VCaP (cell line): ENCODE measurements around the gene FAM20C.

Experiments used
- H3K27ac ChIP-seq: fragments of 450-650 bp; 2 replicates; pipeline ENCODE4 v1.5.1; 2017
- TF ChIP-seq, protein P1 (sequence below): fragments of 450-650 bp; conservative IDR thresholded peaks from 2 replicates; pipeline ENCODE4 v1.5.1; 2017; ENCODE audit warnings: mild to moderate bottlenecking, moderate library complexity

The FAM20C gene

GRCh38 chr7:216360-217300 is 24.3 kb downstream of the FAM20C start:
- H3K27ac ChIP-seq: no peak overlapping the region
- TF ChIP-seq, protein P1, sequence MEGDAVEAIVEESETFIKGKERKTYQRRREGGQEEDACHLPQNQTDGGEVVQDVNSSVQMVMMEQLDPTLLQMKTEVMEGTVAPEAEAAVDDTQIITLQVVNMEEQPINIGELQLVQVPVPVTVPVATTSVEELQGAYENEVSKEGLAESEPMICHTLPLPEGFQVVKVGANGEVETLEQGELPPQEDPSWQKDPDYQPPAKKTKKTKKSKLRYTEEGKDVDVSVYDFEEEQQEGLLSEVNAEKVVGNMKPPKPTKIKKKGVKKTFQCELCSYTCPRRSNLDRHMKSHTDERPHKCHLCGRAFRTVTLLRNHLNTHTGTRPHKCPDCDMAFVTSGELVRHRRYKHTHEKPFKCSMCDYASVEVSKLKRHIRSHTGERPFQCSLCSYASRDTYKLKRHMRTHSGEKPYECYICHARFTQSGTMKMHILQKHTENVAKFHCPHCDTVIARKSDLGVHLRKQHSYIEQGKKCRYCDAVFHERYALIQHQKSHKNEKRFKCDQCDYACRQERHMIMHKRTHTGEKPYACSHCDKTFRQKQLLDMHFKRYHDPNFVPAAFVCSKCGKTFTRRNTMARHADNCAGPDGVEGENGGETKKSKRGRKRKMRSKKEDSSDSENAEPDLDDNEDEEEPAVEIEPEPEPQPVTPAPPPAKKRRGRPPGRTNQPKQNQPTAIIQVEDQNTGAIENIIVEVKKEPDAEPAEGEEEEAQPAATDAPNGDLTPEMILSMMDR: no peak

- TF ChIP-seq, protein P1: no peak
- H3K27ac ChIP-seq: no peak overlapping the region
These were observed 25.4 kb downstream of the FAM20C start for GRCh38 chr7:217781-218180.

- TF ChIP-seq, protein P1: no peak
- no peak overlapping the region for H3K27ac ChIP-seq
These were observed 25.9 kb downstream of the FAM20C start for GRCh38 chr7:218316-218715.

DNA sequence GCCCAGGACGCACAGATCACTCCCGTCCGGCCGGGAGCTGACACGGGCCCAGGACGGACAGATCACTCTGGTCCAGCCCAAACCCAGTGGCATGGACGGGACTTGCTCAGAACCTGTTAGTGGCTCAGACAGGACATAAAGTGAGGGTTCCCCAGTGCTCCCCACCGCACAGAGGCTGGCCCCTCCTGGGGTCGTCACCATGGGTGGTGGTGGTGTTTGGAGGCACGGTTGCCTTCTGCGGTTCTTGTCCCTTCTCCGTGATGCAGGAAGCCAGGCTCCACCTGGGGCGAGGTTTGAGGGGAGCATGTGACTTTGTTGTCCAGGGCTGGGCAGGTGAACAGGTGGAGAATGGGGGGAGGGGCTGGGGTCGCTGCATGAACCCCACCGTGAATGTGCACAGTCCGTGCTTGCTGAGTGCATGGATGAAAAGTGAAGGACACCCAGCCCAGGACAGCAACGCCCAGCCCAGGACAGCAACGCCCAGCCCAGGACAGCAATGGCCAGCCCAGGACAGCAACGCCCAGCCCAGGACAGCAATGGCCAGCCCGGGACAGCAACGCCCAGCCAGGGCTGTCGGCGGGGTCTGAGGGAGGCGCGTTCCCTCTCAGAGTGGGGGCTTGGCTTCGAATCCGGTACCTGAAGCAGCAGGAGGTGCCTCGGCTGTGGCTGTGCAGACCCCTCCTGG is 26.7 kb downstream of the FAM20C start:
- TF ChIP-seq, protein P1: no peak
- H3K27ac ChIP-seq: no peak overlapping the region

DNA sequence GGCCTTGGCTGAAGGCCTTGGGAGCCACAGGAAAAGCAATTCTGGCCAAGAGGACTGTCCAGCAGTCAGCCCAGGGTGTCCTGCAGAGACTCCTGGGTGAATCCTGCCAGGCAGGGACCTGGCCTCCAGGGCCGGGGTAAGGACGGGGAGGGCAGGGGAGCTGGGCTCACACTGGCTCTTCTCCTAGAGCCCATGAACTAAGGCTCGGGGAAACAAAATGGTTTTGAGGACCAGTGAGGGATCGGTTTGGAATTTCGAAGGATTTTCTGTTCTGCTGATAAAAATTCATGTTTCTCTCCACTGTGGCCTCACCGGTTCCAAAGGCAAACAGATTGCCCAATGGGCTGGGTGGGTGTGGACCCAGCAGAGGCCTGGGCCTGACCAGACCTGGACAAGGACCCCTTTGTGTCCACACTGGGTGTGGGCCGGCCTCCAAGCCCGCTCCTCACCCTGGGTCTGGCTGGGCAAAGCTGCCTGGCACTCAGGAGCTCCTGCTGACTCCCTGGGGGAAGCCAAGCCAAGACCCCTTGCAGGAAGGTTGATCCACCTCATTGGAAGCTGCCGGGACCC is 27.3 kb downstream of the FAM20C start:
- TF ChIP-seq, protein P1: no peak
- H3K27ac ChIP-seq: no peak overlapping the region

- no peak overlapping the region for H3K27ac ChIP-seq
- TF ChIP-seq, protein P1: no peak
These were observed 27.9 kb downstream of the FAM20C start for GRCh38 chr7:220151-220841.
